ENCODE measurements around the gene ELL. TPM values are rescaled to one million over a fixed set of nuclear protein-coding genes. Genes with fewer than 3 reads are reported as not detected.

The ELL gene
- total RNA-seq, 3 donors from 2014 or later (not counting 1 experiment from before 2014, with no cell fraction given) = 61.1 to 64.3 (median 63.8) TPM

DNA sequence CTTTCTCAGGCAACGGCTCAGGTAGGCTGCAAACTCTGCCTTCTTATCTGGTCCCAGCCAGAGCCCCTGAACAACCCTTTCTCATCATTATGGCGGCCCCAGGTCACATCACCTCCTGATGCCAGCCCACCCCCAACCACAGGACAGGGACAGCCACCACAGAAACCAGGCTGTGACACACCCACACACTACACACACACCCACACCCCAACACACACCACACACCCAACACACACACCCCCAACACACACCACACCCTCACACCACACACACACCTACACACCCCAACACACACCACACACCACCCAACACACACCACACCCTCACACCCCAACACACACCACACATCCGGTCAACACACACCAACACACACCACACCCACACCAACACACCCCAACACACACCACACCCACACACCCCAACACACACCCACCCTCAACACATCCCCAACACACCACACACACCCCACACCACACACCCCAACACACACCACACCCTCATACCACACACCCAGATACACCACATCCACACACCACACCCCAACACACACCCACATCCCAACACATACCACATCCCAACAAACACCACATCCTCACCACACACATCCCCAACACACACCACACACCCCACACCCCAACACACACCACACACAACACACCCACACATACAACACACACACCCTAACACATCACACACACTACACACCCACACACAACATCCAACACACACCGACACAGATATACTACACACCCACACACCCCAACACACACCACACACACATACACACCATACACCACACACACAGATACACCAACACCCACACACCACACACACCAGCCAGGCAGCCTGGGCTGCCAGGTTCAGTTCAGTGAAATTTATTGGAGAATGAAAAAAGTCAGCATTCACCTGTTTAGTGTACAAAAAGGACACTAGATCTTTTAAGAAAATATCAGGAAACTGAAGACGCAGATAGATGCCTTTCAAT is 79.8 kb downstream of the ELL start:
- WGBS (ENCODE audit: insufficient coverage) = 58% methylated on average over 5 of the region's 5 CpGs
- Mint-ChIP-seq H3K36me3 (no peaks in the 10 kb centered on the region), H3K27ac (peak overlapping the region; percentile 85 to 98), H3K9me3 (peaks cover 4% of the 10 kb centered on the region in 2 donors), H3K4me3 (peak overlapping the region; percentile 45), H3K27me3 (ENCODE audit: low read depth in 2 of 2) (no peaks in the 10 kb centered on the region), H3K4me1 (peaks cover 15 to 47% of the 10 kb centered on the region in 2 donors)
- DNase-seq (peak in 1 of 2 donors; percentile 69), ATAC-seq (peak; percentile 12 to 33 (median 29))
- peak overlapping the region; percentile 71 for H3K27ac ChIP-seq (ENCODE audit: low read length)
- H3K4me1 ChIP-seq (ENCODE audit: control insufficient read depth, insufficient read depth, low read length) = peaks cover 26% of the 10 kb centered on the region
- H3K36me3 ChIP-seq (ENCODE audit: control insufficient read depth, insufficient read depth, low read length) = peaks cover 33% of the 10 kb centered on the region
- intact Hi-C loops (cut with micrococcal nuclease) = no loop called here
- TF ChIP-seq, protein P1, sequence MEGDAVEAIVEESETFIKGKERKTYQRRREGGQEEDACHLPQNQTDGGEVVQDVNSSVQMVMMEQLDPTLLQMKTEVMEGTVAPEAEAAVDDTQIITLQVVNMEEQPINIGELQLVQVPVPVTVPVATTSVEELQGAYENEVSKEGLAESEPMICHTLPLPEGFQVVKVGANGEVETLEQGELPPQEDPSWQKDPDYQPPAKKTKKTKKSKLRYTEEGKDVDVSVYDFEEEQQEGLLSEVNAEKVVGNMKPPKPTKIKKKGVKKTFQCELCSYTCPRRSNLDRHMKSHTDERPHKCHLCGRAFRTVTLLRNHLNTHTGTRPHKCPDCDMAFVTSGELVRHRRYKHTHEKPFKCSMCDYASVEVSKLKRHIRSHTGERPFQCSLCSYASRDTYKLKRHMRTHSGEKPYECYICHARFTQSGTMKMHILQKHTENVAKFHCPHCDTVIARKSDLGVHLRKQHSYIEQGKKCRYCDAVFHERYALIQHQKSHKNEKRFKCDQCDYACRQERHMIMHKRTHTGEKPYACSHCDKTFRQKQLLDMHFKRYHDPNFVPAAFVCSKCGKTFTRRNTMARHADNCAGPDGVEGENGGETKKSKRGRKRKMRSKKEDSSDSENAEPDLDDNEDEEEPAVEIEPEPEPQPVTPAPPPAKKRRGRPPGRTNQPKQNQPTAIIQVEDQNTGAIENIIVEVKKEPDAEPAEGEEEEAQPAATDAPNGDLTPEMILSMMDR (IDR thresholded peaks at IDR 0.05) = no peak
- H3K27me3 ChIP-seq (ENCODE audit: control insufficient read depth, insufficient read depth, low read length) = no peaks in the 10 kb centered on the region
- H3K9me3 ChIP-seq (ENCODE audit: control insufficient read depth, insufficient read depth, low read length) = peaks cover 8% of the 10 kb centered on the region
- H3K4me3 ChIP-seq (ENCODE audit: low read length) = no peak overlapping the region

DNA sequence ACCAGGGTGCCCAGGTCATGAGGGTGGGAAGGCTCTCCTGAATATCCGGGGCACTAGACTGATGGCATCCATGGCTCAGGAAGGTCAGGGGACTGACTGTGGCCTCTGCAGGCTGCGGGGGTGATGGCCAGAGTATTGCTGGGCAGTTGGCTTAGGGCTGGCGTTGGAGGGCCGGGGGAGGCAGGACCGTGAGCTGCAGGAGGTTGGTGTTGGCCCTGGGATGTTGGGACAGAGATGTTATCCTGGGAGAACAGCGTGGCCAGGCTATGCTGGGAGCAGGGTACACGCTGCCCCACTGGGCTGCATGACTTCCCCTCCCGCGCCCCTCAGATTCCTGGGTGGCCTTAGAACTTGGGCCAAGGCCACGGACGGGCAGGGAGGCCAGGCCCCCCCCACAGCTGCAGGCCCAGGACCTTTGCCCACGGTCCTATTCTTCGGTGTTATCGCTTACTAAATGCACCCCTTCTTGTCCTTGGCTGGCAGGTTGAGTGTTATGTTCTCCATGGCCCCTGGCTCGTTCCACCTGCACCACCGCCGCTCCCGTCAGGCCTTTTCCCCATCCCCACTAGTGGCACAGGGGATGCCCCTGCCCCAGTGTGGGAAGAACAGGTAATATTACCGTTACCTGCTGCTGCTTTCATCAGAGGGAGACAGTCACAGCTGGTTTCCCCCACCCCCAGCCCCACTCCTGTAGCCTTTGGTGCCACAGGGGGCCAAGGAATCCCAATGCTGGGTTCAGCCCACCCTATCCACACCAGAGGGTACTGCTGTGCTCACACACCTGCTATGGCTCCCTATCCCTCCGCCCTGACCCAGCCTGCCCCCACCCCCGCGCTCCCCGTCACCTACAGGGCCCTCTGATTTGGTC is 80.7 kb downstream of the ELL start:
- intact Hi-C loops (cut with micrococcal nuclease) = no loop called here
- ATAC-seq = peak; percentile 1 to 7 (median 6)
- Histone ChIP-seq H3K4me3 (ENCODE audit: low read length) (no peak overlapping the region), H3K27ac (ENCODE audit: low read length) (peak overlapping the region; percentile 71), H3K27me3 (ENCODE audit: control insufficient read depth, insufficient read depth, low read length) (no peaks in the 10 kb centered on the region), H3K36me3 (ENCODE audit: control insufficient read depth, insufficient read depth, low read length) (peaks cover 25% of the 10 kb centered on the region), H3K9me3 (ENCODE audit: control insufficient read depth, insufficient read depth, low read length) (peaks cover 8% of the 10 kb centered on the region), H3K4me1 (ENCODE audit: control insufficient read depth, insufficient read depth, low read length) (peaks cover 35% of the 10 kb centered on the region)
- TF ChIP-seq, protein P1 (IDR thresholded peaks at IDR 0.05) = no peak
- Mint-ChIP-seq H3K4me1 (peaks cover 15 to 51% of the 10 kb centered on the region in 2 donors), H3K27ac (peak overlapping the region; percentile 77 to 98), H3K27me3 (ENCODE audit: low read depth in 2 of 2) (no peaks in the 10 kb centered on the region), H3K9me3 (peaks cover 4% of the 10 kb centered on the region in 2 donors), H3K4me3 (peak overlapping the region; percentile 14), H3K36me3 (no peaks in the 10 kb centered on the region)
- DNase-seq = no peak
- 95% methylated on average over 23 of the region's 23 CpGs for WGBS (ENCODE audit: insufficient coverage)

DNA sequence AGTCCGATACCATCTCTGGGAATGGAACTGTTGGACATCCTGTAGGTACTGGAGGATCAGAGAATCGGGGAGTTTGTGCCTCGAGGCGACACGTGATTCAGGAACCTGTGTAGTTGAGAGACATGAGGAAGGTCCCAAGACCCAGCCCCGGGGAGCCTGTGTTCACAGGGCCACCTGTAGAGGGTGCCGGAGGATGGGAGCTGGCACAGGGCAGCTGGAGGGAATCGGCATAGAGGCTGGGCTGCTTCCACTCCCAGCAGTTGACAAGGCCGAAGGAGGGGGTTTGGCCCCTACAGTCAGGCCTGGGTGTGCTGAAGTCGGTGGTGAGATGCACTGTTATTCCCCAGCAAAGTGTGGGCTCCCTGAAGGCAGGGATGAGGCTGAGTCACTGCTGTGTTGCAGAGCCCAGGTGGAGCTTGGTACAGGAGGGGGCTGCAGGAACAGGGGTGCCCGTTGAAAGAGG is 81.4 kb downstream of the ELL start:
- Histone ChIP-seq H3K27ac (ENCODE audit: low read length) (no peak overlapping the region), H3K9me3 (ENCODE audit: control insufficient read depth, insufficient read depth, low read length) (peaks cover 8% of the 10 kb centered on the region), H3K36me3 (ENCODE audit: control insufficient read depth, insufficient read depth, low read length) (peaks cover 21% of the 10 kb centered on the region), H3K27me3 (ENCODE audit: control insufficient read depth, insufficient read depth, low read length) (no peaks in the 10 kb centered on the region), H3K4me3 (ENCODE audit: low read length) (no peak overlapping the region), H3K4me1 (ENCODE audit: control insufficient read depth, insufficient read depth, low read length) (peaks cover 41% of the 10 kb centered on the region)
- DNase-seq = peak in 1 of 2 donors; percentile 64
- no peaks in the 10 kb centered on the region for H3K36me3 Mint-ChIP-seq
- H3K4me1 Mint-ChIP-seq = peaks cover 15 to 55% of the 10 kb centered on the region in 2 donors
- peak overlapping the region; percentile 77 to 98 for H3K27ac Mint-ChIP-seq
- TF ChIP-seq, protein P1 (IDR thresholded peaks at IDR 0.05) = no peak
- H3K27me3 Mint-ChIP-seq (ENCODE audit: low read depth in 2 of 2) = no peaks in the 10 kb centered on the region
- ATAC-seq = peak; percentile 5 to 12 (median 6)
- 55% methylated on average over 11 of the region's 11 CpGs for WGBS (ENCODE audit: insufficient coverage)
- peak overlapping the region; percentile 14 for H3K4me3 Mint-ChIP-seq
- intact Hi-C loops (cut with micrococcal nuclease) = no loop called here
- H3K9me3 Mint-ChIP-seq = peaks cover 4% of the 10 kb centered on the region in 2 donors

All from natural killer cell (primary cell).